ENCODE results near the gene WFDC6.

Gene WFDC6

DNA sequence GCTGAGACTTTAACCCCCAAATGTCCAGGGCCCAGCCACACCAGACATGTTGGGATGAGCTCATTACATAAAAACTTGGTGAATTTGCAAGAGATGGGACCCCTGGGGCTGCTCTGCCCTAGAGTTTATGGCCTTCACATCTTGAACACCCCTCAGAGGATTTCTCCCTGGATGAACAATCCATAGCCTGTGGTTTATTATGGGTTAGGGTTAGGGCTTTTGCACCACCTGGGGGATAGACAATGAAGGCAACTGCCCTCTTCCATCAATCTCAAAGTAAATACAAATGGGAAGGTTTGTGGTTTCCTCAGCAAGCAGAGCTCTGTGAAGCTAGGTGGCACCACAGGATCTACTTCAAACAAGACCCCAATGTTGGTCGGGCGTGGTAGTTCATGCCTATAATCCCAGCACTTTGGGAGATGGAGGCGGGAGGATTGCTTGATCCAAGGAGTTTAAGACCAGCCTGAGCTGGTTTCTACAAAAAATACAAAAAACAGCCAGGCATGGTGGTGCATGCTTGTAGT lies 41.2 kb downstream of the WFDC6 start:
- in situ Hi-C loops (cut with HindIII; ENCODE audit: low sequenced_read_pairs), result no loop called here
- DNase-seq (ENCODE audit: low read depth, low spot score), result no peak
- H3K4me3 ChIP-seq (ENCODE audit: low read depth, low read length), result no peak overlapping the region
- TF ChIP-seq, protein P1, sequence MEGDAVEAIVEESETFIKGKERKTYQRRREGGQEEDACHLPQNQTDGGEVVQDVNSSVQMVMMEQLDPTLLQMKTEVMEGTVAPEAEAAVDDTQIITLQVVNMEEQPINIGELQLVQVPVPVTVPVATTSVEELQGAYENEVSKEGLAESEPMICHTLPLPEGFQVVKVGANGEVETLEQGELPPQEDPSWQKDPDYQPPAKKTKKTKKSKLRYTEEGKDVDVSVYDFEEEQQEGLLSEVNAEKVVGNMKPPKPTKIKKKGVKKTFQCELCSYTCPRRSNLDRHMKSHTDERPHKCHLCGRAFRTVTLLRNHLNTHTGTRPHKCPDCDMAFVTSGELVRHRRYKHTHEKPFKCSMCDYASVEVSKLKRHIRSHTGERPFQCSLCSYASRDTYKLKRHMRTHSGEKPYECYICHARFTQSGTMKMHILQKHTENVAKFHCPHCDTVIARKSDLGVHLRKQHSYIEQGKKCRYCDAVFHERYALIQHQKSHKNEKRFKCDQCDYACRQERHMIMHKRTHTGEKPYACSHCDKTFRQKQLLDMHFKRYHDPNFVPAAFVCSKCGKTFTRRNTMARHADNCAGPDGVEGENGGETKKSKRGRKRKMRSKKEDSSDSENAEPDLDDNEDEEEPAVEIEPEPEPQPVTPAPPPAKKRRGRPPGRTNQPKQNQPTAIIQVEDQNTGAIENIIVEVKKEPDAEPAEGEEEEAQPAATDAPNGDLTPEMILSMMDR (IDR thresholded peaks at IDR 0.05; ENCODE audit: low read depth, low read length), result no peak

DNA sequence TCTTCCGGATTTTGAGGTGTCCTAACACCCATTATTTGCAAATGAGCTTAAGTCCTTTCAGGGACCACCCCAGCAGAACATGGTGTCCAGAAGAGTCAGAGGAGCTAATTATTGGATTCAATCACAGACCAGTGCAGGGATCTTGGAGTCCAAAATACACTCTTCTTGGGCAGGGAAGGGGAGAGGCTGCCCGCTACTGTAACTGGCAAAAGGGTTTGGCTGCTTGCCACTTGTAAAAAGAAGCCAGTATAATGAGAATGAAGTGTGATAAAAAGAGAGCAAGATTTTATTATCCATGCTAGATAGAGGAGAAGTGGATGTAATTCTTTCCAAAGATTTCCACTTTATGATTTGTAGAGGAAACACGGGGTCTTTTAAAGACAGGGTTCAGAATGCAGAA lies 43.1 kb downstream of the WFDC6 start:
- in situ Hi-C loops (cut with HindIII; ENCODE audit: low sequenced_read_pairs), result no loop called here
- TF ChIP-seq, protein P1 (IDR thresholded peaks at IDR 0.05; ENCODE audit: low read depth, low read length), result no peak
- H3K4me3 ChIP-seq (ENCODE audit: low read depth, low read length), result no peak overlapping the region
- DNase-seq (ENCODE audit: low read depth, low spot score), result no peak

DNA sequence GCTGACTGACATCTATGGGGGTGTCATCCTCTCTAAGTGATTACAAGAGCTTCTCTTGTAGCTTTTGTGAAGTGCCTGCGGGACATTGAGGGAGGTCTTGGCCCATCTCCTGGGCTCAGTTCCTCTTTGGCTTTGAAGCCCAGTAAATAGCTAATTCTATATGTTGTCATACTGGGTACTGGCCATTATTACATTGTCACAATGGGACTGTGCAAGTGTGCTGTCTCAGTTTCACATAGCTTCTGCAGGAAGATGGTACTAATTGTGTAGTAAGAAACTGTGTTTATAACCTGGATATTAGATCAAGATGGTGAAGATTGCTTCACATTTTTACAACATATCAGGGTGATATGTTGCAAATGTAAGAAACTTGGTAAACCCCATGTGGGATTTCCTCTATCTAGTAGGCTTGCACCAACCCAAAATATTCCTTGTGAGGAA lies 43.8 kb downstream of the WFDC6 start:
- TF ChIP-seq, protein P1 (IDR thresholded peaks at IDR 0.05; ENCODE audit: low read depth, low read length), result no peak
- no peak for DNase-seq (ENCODE audit: low read depth, low spot score)
- H3K4me3 ChIP-seq (ENCODE audit: low read depth, low read length), result no peak overlapping the region
- in situ Hi-C loops (cut with HindIII; ENCODE audit: low sequenced_read_pairs), result no loop called here

DNA sequence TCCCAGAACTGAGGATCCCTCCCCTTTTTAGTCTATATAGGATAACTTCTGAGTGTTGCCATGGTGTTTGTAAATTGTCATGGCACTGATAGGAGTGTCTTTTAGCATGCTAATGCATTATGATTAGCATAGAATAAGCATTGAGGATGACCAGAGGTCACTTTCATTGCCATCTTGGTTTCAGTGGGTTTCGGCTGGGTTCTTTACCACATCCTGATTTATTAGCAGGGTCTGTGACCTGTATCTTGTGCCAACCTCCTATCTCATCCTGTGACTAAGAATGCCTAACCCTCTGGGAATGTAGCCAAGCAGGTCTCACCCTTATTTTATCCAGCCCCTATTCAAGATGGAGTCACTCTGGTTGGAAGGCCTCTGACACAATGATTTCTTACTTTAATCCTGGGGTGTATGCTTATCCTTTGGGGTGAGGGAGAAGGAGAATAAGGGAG lies 50.2 kb downstream of the WFDC6 start:
- TF ChIP-seq, protein P1 (IDR thresholded peaks at IDR 0.05; ENCODE audit: low read depth, low read length), result no peak
- DNase-seq (ENCODE audit: low read depth, low spot score), result peak; percentile 4
- H3K4me3 ChIP-seq (ENCODE audit: low read depth, low read length), result no peak overlapping the region
- in situ Hi-C loops (cut with HindIII; ENCODE audit: low sequenced_read_pairs), result no loop called here

DNA sequence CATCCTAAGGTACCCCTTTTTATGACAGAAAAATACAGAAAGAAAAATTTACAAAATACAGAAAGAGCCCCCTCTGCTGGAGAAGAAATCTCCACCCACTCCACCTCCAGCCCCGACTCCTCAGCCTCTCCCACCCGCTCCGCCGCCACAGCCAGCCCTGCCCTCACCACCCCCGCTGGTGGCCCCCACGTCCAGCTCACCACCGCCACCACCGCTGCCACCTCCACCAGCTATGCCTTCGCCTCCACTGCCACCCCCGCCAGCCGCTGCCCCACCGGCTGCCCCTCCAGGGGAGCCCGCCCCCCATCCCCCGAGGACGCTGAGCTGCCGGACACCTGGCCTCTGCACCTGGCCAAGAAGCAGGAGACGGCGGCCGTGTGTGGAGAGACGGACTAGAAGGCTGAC lies 52.0 kb downstream of the WFDC6 start:
- in situ Hi-C loops (cut with HindIII; ENCODE audit: low sequenced_read_pairs), result no loop called here
- no peak for DNase-seq (ENCODE audit: low read depth, low spot score)
- H3K4me3 ChIP-seq (ENCODE audit: low read depth, low read length), result no peak overlapping the region
- TF ChIP-seq, protein P1 (IDR thresholded peaks at IDR 0.05; ENCODE audit: low read depth, low read length), result no peak

DNA sequence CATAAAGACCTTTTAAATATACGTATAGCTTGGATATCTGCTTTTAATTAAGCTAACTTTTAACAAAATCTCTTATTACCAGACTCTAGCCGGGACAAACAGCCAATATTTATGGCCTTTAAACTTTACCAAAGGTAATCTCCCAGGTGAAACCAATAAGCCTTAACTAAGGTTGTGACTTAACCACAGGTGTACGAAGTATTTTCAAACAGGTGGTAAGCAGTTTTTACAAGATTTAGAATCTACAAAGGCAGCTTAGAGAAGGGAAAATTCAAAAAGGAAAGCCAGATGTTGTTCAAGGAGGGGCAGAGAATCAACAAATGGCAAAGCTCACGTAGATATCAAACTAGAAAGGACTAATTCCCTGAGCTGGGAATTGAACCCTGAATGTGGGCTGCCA lies 53.9 kb downstream of the WFDC6 start:
- in situ Hi-C loops (cut with HindIII; ENCODE audit: low sequenced_read_pairs), result no loop called here
- TF ChIP-seq, protein P1 (IDR thresholded peaks at IDR 0.05; ENCODE audit: low read depth, low read length), result no peak
- no peak for DNase-seq (ENCODE audit: low read depth, low spot score)
- H3K4me3 ChIP-seq (ENCODE audit: low read depth, low read length), result no peak overlapping the region

DNA sequence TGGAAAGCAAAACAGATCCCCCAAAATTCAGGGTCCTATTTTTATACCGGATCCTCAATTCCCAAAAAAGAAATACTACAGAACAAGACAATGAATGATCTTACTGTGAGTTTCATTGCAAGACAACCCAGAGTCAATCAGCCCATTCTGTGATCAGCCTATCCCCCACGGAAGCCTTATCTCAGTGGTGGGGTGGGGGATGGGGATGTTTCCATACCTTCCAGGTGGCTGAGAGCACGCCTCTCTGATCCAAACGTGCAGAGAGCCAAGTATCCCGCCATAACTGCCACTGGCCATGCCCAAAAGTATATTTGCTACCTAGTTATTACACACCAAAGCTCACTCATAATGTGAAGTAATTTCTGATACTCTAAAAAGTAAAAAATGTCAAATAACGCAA lies 54.6 kb downstream of the WFDC6 start:
- DNase-seq (ENCODE audit: low read depth, low spot score), result no peak
- in situ Hi-C loops (cut with HindIII; ENCODE audit: low sequenced_read_pairs), result no loop called here
- TF ChIP-seq, protein P1 (IDR thresholded peaks at IDR 0.05; ENCODE audit: low read depth, low read length), result no peak
- no peak overlapping the region for H3K4me3 ChIP-seq (ENCODE audit: low read depth, low read length)
